GM12801 (cell line): ENCODE measurements around the gene NPTX1.

Experiments
- TF ChIP-seq, protein P1 (sequence below): IDR thresholded peaks from one replicate; pipeline ENCODE4 v1.5.1; 2011; ENCODE audit warnings: control low read depth; ENCODE audit not compliant: insufficient read length; ENCODE audit errors: extremely low read depth

Gene NPTX1

DNA sequence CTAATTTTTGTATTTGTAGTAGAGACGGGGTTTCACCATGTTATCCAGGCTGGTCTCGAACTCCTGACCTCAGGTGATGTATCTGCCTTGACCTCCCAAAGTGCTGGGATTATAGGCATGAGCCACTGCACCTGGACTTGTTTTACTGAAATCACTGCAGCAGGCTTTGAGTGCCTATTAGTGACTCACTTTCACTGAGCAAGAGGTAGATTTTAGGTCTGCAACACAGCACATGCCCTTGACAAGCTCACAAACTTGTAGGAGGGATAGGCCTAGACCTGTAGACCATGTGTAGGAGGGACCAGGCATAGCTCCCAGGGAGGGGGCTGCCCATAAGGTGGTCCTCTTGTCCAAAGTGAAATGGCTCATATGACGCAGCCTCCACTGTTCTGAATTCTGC is 41.2 kb upstream of the NPTX1 start:
- TF ChIP-seq, protein P1, sequence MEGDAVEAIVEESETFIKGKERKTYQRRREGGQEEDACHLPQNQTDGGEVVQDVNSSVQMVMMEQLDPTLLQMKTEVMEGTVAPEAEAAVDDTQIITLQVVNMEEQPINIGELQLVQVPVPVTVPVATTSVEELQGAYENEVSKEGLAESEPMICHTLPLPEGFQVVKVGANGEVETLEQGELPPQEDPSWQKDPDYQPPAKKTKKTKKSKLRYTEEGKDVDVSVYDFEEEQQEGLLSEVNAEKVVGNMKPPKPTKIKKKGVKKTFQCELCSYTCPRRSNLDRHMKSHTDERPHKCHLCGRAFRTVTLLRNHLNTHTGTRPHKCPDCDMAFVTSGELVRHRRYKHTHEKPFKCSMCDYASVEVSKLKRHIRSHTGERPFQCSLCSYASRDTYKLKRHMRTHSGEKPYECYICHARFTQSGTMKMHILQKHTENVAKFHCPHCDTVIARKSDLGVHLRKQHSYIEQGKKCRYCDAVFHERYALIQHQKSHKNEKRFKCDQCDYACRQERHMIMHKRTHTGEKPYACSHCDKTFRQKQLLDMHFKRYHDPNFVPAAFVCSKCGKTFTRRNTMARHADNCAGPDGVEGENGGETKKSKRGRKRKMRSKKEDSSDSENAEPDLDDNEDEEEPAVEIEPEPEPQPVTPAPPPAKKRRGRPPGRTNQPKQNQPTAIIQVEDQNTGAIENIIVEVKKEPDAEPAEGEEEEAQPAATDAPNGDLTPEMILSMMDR = no peak

GRCh38 chr17:80516171-80516932 is 39.9 kb upstream of the NPTX1 start:
- TF ChIP-seq, protein P1 = no peak

- TF ChIP-seq, protein P1 = no peak
Observed at GRCh38 chr17:80513892-80514291, 37.5 kb upstream of the NPTX1 start.

GRCh38 chr17:80513201-80513600 is 36.8 kb upstream of the NPTX1 start:
- TF ChIP-seq, protein P1 = no peak

- TF ChIP-seq, protein P1 = no peak
Observed at GRCh38 chr17:80512233-80512632, 35.8 kb upstream of the NPTX1 start.

DNA sequence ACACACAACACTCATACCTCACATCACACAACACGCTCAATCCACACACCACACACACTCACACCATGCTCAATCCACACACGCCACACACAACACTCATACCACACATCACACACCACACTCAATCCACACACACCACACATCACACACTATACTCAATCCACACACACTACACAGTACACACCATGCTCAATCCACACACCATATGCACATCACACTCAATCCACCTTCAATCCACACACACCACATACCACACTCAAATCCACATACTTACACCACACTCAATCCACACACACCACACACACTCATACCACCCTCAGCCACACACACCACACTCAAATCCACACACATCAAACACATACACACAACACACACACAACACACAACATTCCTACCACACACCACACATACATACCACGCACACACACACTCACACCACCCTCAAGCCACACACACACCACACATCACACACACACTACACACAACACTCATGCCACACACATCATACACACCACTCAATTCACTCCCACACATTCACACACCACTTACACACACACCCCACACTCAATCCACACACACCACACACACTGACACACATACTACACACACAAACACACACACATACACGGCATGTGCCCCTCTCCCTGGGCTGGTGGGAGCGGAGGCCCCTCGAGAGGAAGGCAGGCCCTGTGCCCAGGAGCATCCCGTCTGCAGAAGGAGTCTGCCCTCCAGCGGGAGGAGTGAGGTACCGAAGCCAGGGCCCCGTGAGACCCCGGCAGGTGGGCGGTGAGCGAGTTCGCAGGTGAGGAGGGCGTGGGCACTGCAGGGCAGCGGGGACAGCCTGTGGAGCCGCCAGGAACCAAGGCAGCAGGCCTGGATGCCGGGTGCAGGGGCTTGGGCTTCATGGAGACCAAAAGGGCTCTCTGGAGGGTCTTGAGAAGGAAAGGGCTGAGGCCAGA is 35.1 kb upstream of the NPTX1 start:
- TF ChIP-seq, protein P1 = no peak

DNA sequence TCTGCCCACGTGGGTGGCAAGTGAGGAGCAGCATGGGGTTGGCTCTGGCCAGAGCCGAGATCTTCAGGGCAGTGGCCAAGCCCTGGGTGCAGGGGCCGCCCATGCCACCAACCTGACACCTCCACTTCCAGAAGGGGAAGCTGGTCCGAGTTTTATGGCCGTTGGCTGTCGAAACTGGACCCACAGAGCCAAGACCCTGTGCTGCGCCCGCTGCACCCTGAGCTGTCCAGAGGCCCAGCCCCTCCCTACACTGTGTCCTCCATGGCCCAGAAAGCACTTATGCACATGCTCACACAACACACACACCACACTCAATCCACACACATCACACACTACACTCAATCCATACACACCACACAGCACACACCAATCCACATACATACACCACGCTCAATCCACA is 34.4 kb upstream of the NPTX1 start:
- TF ChIP-seq, protein P1 = no peak
